Liver (tissue), 5 donors: ENCODE measurements around the gene COL4A4. TPM values are rescaled to one million over a fixed set of nuclear protein-coding genes. Genes with fewer than 3 reads are reported as not detected.

ENCODE experiments used
- polyA plus RNA-seq, 2 donors: library from polyadenylated mRNA; stranded (reverse) in 1 of 2; unstranded in 1 of 2; fragments of 200-250 nt in 1 of 2; fragments of >200 nt in 1 of 2; fragmentation: Nextera tagmentation in 1 of 2; extraction: Ambion mirVana in 1 of 2; gene quantifications; one replicate each; pipeline versions ENCODE4 v1.2.1 to v1.2.3, GENCODE V29; 2013 to 2015
- small RNA-seq: library from RNA; depleted of rRNA; stranded (forward); fragments of <200 nt; gene quantifications from one replicate; pipeline ENCODE3, GENCODE V24; 2014
- total RNA-seq, 2 donors: library from RNA; depleted of rRNA; stranded (reverse); fragments of >200 nt; gene quantifications; one replicate each; pipeline ENCODE4 v1.2.3, GENCODE V29; 2014
- donor health status: healthy.
- donor health status: healthy.
- donor health status: healthy.

COL4A4 gene
- total and polyA plus RNA-seq, 4 donors: 0.14 to 3.8 (median 0.82) TPM

Small RNA genes lying within 50 kb of the gene (small RNA-seq; reads per million reads assigned to genes)
- not detected for gene RF00554

Other genes starting within 250 kb of the COL4A4 start
- 1 to 10 TPM in 1 of 2 donors, under 1 TPM in 1; 0.05 to 2.3 TPM for gene COL4A3, start 419 bp upstream of the COL4A4 start, total RNA-seq
- gene COL4A3, start 419 bp upstream of the COL4A4 start, polyA plus RNA-seq: under 1 TPM; 0.24 to 0.46 TPM
- 10 to 100 TPM; 31.7 to 34.6 TPM for gene MFF, start 161.0 kb upstream of the COL4A4 start, total RNA-seq
- 10 to 100 TPM; 28.9 to 40.8 TPM for gene MFF, start 161.0 kb upstream of the COL4A4 start, polyA plus RNA-seq
- not detected for gene TM4SF20, start 215.1 kb upstream of the COL4A4 start, total RNA-seq
- not detected for gene TM4SF20, start 215.1 kb upstream of the COL4A4 start, polyA plus RNA-seq
- gene SCYGR1, start 223.7 kb upstream of the COL4A4 start, total RNA-seq: not detected
- not detected for gene SCYGR1, start 223.7 kb upstream of the COL4A4 start, polyA plus RNA-seq